ENCODE data around the gene C4BPA. TPM values are rescaled to one million over a fixed set of nuclear protein-coding genes. Genes with fewer than 3 reads are reported as not detected.

C4BPA gene
- total RNA-seq, 1 donor from 2014 or later, result not detected

- H3K4me1 Mint-ChIP-seq, result peaks cover 22% of the 10 kb centered on the region
- no peak for ATAC-seq (ENCODE audit: low read depth)
- DNase-seq, result no peak
- ChIA-PET CTCF (interaction anchor here (0.7 to 2.9 kb wide), 3 partner anchors 13 to 335 kb away, joined by 4 to 9 read pairs (median 5); no protein-coding TSS in a partner anchor), POLR2A (interaction anchor here (1.6 kb wide), 1 partner anchor 18 kb away, joined by 9 read pairs; the partner anchor contains the start of gene PFKFB2)
- intact Hi-C loops (cut with micrococcal nuclease), result no loop called here
- no peak overlapping the region for H3K27ac Mint-ChIP-seq
- H3K4me3 Mint-ChIP-seq, result no peak overlapping the region
- no peaks in the 10 kb centered on the region for H3K27me3 Mint-ChIP-seq
- no peak for TF ChIP-seq CTCF (IDR thresholded peaks at IDR 0.05)
- peaks cover 57% of the 10 kb centered on the region for H3K36me3 Mint-ChIP-seq (ENCODE audit: low read depth)
- H3K9me3 Mint-ChIP-seq, result no peaks in the 10 kb centered on the region
Measured at GRCh38 chr1:207070811-207071210, 33.2 kb upstream of the C4BPA start.

GRCh38 chr1:207071426-207071825 lies 32.6 kb upstream of the C4BPA start:
- no peak for DNase-seq
- ChIA-PET CTCF (interaction anchor here (0.7 to 2.9 kb wide), 3 partner anchors 13 to 334 kb away, joined by 4 to 9 read pairs (median 5); no protein-coding TSS in a partner anchor), POLR2A (interaction anchor here (1.6 kb wide), 1 partner anchor 18 kb away, joined by 9 read pairs; the partner anchor contains the start of gene PFKFB2)
- intact Hi-C loops (cut with micrococcal nuclease), result no loop called here
- no peaks in the 10 kb centered on the region for H3K9me3 Mint-ChIP-seq
- H3K27me3 Mint-ChIP-seq, result no peaks in the 10 kb centered on the region
- peaks cover 22% of the 10 kb centered on the region for H3K4me1 Mint-ChIP-seq
- no peak for TF ChIP-seq CTCF (IDR thresholded peaks at IDR 0.05)
- no peak overlapping the region for H3K27ac Mint-ChIP-seq
- peaks cover 54% of the 10 kb centered on the region for H3K36me3 Mint-ChIP-seq (ENCODE audit: low read depth)
- ATAC-seq (ENCODE audit: low read depth), result no peak
- no peak overlapping the region for H3K4me3 Mint-ChIP-seq

- H3K4me1 Mint-ChIP-seq, result peaks cover 22% of the 10 kb centered on the region
- H3K9me3 Mint-ChIP-seq, result no peaks in the 10 kb centered on the region
- no peak overlapping the region for H3K4me3 Mint-ChIP-seq
- intact Hi-C loops (cut with micrococcal nuclease), result no loop called here
- DNase-seq (no peak), ATAC-seq (ENCODE audit: low read depth) (no peak)
- peaks cover 51% of the 10 kb centered on the region for H3K36me3 Mint-ChIP-seq (ENCODE audit: low read depth)
- no peak overlapping the region for H3K27ac Mint-ChIP-seq
- no peak for TF ChIP-seq CTCF (IDR thresholded peaks at IDR 0.05)
- POLR2A ChIA-PET, result interaction anchor here (1.6 kb wide), 1 partner anchor 19 kb away, joined by 9 read pairs; the partner anchor contains the start of gene PFKFB2
- H3K27me3 Mint-ChIP-seq, result no peaks in the 10 kb centered on the region
- CTCF ChIA-PET, result interaction anchor here (1.7 kb wide), 1 partner anchor 12 kb away, joined by 5 read pairs; no protein-coding TSS in a partner anchor
Measured at GRCh38 chr1:207072233-207072632, 31.8 kb upstream of the C4BPA start.

GRCh38 chr1:207073906-207074820 lies 29.9 kb upstream of the C4BPA start:
- no peak for TF ChIP-seq CTCF (IDR thresholded peaks at IDR 0.05)
- intact Hi-C loops (cut with micrococcal nuclease), result no loop called here
- H3K9me3 Mint-ChIP-seq, result no peaks in the 10 kb centered on the region
- peaks cover 35% of the 10 kb centered on the region for H3K36me3 Mint-ChIP-seq (ENCODE audit: low read depth)
- ATAC-seq (ENCODE audit: low read depth), result no peak
- ChIA-PET POLR2A (no interaction called here), CTCF (interaction anchor here (1.2 to 14.6 kb wide), 4 partner anchors 10 to 426 kb away, joined by 3 to 174 read pairs (median 15); partner anchors contain the start of genes CR1 and PFKFB2)
- peaks cover 21% of the 10 kb centered on the region for H3K4me1 Mint-ChIP-seq
- H3K4me3 Mint-ChIP-seq, result no peak overlapping the region
- no peak overlapping the region for H3K27ac Mint-ChIP-seq
- H3K27me3 Mint-ChIP-seq, result no peaks in the 10 kb centered on the region
- no peak for DNase-seq
